DMS53 treated with DMSO at 0.1 percent for 48 hours (cell line): ENCODE measurements around the gene PPAT.
A peak's percentile ranks its signal among the peaks of the same experiment; 100 is the strongest.

Source experiments
- DNase-seq: peaks from one replicate; lab custom pipeline; 2025; ENCODE audit not compliant: unreplicated experiment; lab: John Stamatoyannopoulos, UW

The PPAT gene

DNA sequence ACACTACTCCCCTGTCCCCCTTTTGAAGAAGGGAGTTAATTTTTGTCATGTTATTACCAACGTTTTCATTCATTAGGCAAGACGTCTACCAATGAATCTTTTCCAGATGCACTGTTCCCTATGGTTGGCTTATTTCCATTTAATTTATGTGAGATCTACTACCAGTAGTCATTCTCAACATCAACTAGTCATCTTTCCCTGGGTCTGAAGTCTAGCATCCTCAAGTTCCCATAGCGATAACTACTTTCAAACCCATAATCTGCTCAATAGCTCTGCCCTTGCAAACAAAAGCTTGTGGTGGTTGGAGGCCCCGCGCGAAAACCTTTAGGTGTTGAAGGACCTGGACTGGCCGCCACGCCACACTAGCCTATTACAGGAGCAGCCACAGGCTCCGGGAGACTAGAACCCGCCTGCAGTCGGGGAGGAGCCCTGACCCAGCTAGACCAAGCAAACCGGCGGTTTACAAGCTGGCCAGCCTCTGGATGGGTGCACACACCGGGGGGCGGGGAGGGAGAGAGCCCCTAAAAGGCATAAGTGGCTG lies 746 bp downstream of the PPAT start:
- peak; percentile 42 for DNase-seq

GRCh38 chr4:56433280-56433679 lies 2.1 kb downstream of the PPAT start:
- no peak for DNase-seq

DNA sequence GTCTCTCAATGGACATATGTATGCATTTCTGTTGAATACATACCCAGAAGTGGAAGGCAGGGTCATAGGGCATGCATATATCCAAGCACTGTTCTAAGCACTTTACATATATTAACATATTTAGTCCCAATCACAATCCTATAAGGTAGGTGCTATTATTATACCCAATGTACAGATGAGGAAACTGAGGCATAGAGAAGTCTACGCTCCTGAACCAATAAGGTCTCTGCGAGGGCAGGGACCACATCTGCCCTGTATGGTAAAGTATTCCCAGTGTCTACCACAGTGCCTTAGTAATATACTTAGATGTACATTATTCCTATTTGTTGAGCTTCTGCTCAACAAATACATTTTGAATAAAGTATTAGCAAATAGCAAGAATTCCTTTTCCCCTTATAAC lies 5.2 kb downstream of the PPAT start:
- DNase-seq, result no peak

GRCh38 chr4:56427179-56427578 lies 8.2 kb downstream of the PPAT start:
- DNase-seq, result no peak

GRCh38 chr4:56426273-56426672 lies 9.1 kb downstream of the PPAT start:
- no peak for DNase-seq

DNA sequence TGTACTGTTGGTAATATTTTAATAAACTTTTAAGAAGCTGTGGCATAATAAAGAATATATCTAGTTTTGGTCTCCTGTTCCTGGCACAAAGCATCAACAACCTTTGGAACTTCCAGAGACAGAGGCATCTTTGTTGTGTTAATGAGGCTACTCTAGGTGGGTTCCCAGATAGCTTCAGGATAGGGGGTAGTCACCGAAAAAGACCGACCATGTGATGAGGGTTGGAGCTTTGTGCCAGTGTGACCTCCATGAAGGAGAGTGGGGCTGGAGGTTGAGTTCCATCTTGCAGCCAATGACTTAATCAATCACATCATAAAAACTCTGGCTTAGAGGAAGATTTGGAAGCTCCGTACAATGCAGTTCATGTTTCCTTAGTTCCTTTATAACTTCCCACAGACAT lies 9.9 kb downstream of the PPAT start:
- no peak for DNase-seq

DNA sequence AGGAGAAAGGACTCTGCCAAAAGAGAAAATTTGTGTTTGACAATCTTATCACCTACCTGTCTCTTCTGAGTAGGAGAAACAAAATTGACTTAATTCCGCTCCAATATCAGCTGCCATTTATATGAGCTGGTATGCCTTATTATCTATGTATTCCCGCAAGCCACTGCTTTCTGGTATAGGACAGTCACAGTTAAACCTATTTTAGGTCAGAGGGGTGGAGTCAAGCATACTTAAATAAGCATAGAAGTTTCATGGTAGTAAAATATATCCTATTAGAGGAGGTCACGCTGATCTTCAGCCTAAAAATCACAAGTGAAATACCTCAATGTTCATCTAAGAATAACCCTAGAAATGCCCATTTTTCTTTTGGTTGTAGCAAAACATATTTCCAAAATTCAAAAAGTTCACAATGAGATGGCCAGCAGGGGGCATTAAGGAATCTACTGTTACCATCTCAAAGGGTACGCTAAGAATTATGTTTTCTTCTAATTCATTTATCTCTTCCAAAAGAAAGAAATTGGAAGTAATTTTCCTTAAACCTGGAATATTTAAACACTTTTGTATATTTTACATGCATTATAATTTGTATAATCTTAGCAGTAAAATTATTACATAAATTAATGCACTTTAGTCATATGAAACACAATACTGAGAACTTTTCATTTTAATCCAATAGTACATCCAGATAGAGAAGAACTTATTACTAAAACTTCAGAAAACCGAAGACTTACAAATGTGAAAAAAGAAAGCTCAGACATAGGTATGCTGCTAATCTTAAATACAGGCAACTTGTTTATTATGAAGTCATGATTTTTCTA lies 10.5 kb downstream of the PPAT start:
- DNase-seq, result no peak

GRCh38 chr4:56424176-56424575 lies 11.2 kb downstream of the PPAT start:
- DNase-seq, result no peak

DNA sequence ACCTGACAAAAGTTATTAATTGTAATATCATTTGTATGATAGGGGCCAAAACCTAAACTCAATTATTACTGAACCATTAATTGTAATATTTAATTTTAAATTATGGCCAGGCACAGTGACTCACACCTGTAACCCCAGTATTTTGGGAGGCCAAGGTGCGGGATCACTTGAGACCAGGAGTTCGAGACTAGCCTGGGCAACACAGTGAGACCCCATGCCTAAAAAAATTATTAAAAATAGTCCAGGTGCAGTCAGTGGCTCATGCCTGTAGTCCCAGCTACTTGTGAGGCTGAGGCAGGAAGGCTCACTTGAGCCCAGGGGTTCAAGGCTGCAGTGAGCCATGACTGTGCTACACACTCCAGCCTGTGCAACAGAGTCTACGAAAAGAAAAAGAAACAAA lies 18.0 kb downstream of the PPAT start:
- no peak for DNase-seq

- DNase-seq, result no peak
Observed at GRCh38 chr4:56416349-56416748, 19.1 kb downstream of the PPAT start.

DNA sequence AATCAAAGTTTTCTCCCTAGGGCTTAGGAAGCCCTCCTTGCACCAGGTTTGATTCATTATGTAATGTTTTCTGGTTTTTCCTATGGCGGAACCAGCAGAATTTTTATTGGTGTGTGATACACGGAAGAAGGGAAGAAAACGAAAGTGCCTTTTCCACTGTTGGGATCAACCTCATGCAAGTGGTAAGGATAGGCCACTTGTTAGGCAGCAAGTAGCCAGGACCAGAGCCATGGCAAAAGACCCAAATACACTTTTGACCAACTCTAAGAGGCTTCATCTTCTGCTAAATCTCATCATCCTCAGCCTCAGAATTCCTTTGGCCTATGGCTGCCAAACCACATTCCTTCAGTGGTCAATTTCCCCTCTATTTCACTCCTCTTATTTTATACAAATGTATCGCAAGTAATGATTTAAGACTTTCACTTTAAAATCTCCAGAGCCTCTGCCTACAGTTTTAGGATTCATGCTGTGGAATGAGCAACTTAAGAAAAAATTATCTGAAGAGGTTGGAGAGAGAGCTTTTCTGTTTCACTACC lies 21.2 kb downstream of the PPAT start:
- DNase-seq, result no peak

- peak; percentile 74 for DNase-seq
Observed at GRCh38 chr4:56410247-56411062, 25.0 kb downstream of the PPAT start.

GRCh38 chr4:56409511-56410090 lies 25.8 kb downstream of the PPAT start:
- no peak for DNase-seq

DNA sequence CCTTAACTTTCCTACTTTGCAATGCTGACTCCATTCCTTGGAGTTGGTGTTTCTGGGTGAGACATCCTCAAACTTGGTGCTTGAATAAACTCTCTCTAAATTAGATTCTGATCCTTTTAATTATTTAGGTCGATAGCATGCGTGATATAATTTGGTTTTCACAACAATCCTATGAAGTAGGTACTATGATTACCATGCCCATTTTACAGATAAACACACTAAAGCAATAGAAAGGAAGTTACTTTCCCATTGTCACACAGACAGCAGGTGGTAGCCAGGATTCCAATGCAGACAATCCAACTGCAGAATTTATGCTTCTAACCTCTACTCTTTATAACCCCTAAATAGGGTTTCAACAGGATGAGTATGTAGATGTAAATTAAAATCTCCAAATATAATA lies 26.4 kb downstream of the PPAT start:
- no peak for DNase-seq

GRCh38 chr4:56406151-56406550 lies 29.3 kb downstream of the PPAT start:
- DNase-seq, result no peak

GRCh38 chr4:56405016-56405415 lies 30.4 kb downstream of the PPAT start:
- no peak for DNase-seq

DNA sequence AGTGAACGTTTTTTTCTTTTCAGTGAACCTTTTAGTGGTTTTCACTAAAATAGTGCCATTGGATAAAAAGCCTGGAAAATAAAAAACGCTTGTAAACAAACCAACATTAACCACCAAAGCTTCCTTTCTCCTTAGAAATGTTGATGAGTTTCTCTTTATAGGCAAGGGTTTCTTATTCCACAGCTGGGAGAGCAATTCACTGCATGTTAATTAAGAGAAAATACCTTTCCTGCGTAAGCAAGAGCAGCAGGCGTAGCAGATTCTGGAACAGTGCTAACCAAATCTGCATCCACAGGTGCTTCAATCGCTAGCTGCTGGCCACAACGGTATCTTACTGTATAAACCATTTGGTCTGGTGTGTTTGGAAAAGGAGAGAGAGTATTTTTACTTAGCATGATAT lies 34.9 kb downstream of the PPAT start:
- no peak for DNase-seq

GRCh38 chr4:56391270-56391669 lies 44.1 kb downstream of the PPAT start:
- DNase-seq, result no peak

- DNase-seq, result no peak
Observed at GRCh38 chr4:56389558-56389957, 45.9 kb downstream of the PPAT start.

DNA sequence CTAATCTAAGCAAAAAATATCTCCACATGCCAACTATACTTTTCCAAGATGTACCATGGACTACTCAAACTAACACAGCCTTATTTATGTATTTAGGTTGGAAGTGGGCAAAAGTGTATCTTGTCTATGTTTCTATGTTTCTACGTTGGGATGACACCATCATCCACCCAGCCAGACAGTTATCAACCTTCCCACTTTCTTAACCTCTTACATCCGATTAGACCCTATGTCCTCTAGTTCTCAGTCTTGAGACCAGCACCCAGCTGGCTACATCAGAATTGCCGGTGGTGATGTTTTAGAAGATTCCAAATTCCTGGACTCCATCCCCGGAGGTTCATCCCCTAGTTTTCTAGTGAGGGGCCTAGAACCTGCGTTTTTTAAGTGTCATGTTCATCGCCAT lies 47.1 kb downstream of the PPAT start:
- no peak for DNase-seq
